MV-4-11 (cell line): ENCODE results near the gene ITSN2.
"Not testable (repeated sequence)": the region's sequence is repeated elsewhere in the genome, so short reads cannot be mapped to it uniquely, and the experiment has no call there.

Experiments used
- DNase-seq: peaks from one replicate; lab custom pipeline; 2025; lab: John Stamatoyannopoulos, UW

Gene ITSN2

DNA sequence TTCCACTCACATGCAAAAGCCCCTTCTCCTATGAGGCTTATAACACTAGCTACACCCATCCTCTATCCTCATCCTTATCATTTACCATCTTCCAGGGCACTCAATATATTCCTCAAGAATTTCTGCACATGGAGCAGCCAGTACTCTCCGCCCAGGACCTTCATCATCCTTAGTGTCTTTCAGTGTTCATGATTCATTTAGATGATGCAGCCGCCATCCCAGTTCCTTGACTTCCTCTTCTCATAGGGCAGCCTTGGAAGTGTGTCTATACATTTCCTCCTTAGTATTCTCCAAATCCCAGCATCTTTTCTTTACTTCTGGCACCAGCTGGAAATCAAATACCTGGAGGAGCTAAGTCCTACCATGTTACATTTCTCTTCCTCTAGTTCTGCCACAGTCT, 3.0 kb upstream of the ITSN2 start:
- DNase-seq: peak; percentile 12

DNA sequence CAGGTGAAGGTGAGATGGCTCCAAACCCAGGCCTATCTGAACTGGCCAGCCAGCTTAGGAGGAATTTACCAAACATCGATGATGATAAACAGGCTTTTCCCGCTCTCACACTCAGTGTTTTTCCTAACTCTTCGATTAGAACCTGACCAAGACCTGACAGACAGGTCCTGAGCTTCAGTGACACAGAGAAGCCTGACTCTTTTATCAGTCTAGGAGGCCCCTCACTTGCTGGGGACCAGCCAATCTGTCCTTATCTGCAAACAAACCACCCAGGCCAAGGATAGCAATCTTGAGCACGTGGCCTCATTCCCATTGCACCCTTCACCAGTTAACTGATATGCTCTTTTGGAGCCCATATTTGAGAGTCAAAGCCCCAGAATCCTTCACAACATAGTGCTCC, 1.9 kb upstream of the ITSN2 start:
- DNase-seq: no peak

DNA sequence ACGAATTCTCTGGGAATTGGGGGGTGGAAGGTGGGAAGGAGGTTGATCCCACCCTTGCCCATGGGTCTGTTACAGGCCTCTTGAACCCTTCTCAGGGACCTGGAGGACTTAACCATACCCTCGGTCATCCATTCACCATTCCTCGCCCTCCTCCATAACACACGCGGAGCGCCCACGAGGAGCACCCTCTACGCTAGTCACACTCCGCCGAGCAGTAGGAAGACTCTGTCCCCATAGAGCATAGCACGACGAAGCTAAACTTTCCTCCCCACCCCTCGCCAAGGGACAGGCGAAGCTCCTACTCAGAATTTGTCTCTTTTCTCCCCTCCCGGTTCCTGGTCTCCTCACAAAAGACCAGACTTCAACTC, 611 bp upstream of the ITSN2 start:
- no peak for DNase-seq

DNA sequence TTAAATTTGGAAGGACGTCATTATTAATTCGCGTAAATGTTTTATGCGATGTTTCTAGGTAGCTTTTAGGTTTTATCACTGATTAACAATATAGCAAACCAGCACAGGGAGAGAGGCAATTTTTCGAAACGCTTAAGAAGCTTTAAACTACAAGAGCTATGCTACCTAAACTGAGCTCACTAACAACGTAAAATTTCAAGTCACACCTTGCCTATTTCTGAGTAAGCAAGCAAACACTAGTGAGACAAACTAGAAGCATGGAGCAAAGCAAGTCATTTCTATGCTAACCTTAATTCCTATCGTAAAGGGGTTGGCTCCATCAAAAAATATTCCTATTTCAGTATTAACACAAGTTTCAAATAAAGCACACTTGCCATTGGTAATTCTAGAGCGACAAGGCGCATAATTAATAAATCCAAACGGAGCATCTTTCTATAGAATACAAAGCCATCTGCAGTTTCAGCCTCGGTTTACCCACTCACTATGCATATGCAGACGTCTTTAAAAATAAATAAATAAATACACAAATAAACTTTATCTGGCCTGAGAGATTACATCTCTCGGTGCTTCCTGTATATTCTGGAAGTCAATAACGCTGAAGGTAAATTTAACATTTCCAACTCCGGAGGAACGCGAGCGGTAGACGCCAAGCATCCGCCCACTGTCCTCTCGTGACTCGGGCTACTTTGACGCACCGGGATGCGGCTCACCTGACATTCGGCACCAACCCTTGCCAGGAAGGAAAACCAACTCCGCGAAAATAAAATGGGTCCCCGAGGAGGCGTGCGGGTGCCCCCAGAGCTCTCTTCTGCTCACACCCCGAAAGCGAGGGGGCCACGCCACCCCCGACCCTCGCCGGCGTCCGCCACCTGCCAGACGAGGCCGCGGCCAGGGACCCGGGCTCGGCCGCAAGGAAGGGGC, 947 bp downstream of the ITSN2 start:
- no peak for DNase-seq

DNA sequence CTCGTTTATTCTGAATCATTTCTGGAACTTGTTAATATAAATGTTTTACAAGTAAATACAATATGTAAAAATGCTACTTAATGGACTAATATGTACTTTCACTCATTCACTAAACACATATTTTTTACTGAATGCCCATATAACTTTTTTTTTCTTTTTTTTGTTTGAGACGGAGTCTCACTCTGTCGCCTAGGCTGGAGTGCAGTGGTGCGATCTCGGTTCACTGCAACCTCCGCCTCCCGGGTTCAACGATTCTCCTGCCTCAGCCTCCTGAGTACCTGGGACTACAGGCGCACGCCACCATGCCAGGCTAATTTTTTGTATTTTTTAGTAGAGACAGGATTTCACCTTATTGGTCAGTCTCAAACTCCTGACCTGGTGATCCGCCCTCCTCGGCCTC, 2.6 kb downstream of the ITSN2 start:
- not testable (repeated sequence) for DNase-seq

DNA sequence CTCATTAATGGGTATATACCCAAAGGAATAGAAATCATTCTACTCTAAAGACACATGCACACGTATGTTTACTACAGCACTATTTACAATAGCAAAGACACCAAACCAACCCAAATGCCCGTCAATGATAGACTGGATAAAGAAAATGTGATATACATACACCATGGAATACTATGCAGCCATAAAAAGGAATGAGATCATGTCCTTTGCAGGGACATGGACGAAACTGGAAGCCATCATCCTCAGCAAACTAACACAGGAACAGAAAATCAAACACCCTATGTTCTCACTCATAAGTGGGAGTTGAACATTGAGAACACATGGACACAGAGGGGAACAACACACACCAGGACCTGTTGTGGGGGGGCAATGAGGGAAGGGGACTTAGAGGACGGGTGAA, 3.2 kb downstream of the ITSN2 start:
- DNase-seq: not testable (repeated sequence)

DNA sequence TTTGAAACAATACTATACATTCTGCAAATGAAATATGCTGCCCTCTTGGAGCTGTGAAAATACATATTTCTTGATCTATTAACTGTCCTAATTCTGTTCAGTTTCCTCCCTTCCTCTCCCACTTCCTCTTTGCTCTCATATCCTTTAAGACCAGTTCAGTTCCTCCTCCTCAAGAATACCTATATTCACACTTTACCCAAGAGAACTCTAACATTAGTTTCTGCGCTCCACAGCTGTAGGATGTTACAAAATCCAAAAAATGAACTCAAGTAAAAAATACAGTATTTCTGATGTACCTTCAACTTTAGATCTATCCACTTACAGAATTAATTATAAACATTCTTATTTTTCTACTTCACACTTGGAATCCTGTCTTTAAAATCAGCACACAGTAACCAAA, 5.4 kb downstream of the ITSN2 start:
- DNase-seq: peak; percentile 73

DNA sequence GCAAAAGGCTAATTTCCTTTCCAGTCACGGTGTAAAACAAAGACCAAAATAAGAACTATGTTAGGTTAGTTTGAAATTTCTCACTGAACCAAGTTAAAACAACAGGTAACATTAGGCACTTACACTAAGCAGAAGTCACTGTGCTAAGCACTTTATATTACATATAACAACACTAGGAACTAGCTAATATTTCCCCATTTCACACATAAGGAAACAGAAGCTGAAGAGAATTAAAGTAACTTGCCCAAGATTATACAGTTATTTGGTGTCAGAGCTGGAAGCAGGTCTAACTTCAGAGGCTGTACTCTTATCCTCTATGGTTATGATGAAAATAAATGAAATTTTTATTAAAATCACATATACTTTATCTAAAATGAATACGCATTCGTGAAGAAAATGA, 5.9 kb downstream of the ITSN2 start:
- no peak for DNase-seq

DNA sequence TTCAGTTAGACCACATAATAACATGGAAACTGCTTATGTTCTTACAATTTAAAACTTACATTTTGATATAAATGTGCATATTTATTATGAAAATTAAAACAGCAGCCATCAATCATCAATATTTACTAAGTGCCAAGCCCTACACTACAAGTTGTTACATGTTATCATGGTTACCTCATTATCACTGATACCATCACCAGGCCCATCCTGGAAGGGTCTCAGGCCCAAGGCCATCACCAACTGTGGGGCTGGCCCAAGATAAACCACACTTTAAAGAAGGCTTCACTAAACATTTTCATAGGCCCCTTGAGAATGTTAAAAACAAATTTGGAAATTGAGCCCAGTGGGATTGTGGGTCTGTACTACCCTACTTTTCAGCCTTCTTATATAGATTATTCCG, 6.4 kb downstream of the ITSN2 start:
- DNase-seq: no peak

DNA sequence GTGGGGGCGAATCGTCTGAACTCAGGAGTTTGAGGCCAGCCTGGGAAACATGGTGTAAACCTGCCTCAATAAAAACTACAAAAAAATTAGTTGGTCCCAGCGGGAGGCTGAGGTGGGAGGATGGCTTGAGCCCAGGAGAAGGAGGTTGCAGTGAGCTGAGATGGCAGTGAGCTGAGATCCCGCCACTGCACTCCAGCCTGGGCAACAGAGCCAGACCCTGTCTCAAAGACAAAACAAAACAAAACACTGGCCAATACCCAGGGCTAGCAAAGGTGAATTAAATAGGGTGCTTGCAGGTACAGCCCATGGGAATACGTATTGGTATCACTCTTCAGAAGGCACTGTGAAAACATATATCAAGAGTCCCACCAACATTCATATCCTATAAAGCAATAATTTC, 7.0 kb downstream of the ITSN2 start:
- DNase-seq: no peak

DNA sequence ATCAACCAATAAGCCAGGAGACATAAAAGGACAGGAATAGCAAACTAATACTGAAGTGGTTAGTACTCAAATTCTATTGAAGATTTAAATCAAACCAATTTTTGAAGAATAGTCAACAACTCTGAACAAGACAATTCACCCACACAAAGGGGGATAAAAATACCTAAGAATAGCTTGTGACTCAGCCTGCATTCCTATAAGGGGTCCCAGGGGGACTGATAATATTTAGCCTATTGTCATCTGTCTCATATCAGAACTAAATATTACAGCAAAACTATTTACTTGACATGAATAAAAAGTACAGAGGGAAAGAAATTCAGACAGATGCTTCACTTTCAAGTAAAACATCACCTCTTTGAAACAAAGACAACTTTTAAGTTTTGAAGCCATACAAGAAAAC, 7.7 kb downstream of the ITSN2 start:
- DNase-seq: no peak

DNA sequence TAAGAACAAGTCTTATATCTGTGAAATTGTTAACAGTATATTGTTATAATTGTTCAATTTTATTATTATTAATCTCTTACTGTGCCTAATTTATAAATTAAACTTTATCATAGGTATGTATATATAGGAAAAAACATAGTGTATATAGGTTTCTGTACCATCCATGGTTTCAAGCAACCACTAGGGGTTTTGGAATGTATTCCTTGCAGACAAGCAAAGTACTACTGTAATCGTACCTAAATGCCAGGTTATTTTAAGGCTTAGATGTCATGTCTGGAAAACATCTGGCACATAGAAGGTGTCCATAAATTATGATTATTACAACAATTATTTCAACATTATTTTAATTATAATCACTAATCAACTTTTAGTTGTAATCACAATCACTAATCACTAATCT, 8.4 kb downstream of the ITSN2 start:
- no peak for DNase-seq

DNA sequence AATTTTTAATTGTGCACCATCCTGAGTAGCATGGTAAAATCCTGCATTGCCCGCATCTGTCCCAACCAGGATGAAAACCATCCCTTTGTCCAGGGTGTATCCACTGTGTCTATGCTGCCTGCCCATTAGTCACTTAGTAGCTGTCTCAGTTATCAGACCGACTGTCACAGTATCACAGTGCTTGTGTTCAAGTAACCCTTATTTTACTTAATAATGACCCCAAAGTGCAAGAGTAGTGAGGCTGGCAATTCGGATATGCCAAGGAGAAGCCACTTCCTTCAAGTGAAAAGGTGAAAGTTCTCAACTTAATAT, 8.8 kb downstream of the ITSN2 start:
- no peak for DNase-seq

DNA sequence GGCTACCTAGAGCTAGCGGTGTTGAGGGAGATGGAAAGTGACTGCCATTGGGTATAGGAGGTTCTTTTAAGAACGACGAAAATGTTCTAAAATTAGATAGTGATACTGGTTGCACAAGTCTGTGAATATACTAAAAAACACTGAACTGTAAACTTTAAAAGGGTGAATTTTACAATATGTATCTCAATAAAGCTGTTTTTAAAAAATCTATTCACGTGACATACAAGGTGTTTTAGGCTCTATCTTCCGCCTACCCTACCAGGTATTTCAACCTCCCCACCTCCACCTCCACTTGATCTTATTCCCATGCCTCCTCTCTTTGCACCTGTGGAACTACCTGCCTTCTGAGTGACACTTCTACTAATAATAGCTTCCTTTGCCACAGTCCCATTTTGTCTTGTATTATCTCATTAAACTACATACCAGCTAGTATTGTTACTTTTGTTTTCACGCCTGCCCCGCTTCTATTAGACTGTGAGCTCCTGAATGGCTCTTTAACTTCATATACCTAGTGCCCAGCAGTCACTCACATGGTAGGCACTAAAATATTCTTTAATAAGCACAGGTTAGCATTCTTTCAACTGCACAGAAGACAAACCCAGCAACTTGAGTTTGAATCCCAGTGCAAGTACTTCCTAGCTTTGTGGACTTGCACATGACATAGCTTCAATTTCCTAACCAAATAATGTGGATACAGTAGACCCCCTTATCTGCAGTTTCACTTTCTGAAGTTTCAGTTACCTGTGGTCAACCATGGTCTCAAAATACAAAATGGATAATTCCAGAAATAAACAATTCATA, 9.3 kb downstream of the ITSN2 start:
- no peak for DNase-seq

DNA sequence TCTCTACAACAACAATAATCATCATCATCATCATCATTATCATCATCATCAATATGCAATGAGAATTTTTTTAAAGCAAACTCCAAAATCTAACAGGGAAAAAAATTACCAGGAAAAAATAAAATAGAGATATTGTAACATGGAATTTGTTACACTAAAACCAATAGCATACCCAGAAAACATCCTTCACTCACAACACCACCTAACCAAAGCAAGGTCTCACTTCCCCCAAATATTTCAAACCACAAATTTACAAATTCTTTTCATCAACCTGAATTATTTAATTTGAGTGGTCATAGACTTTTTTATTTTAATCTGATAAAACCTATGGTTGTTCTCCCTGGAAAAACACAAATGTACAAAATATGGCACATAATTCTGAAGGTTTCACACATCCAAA, 11.2 kb downstream of the ITSN2 start:
- no peak for DNase-seq

DNA sequence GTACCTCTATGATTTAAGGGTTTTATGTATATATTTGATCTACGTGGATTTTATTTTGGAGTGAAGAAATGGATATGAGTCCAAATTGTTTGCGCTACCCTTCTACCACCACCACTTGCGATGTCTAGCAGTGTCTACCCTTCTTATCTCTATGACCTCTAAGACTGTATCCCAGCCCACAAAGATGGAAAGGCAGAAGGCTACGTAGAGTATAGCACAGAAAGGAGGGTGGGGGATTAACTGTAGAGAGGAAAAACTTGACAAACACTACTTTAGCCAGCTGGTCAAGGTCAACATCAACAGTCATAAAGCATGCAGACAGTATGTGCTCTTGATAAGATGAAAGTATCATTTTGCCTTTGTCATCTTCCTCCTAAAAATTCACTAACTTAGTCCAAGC, 14.4 kb downstream of the ITSN2 start:
- DNase-seq: no peak

DNA sequence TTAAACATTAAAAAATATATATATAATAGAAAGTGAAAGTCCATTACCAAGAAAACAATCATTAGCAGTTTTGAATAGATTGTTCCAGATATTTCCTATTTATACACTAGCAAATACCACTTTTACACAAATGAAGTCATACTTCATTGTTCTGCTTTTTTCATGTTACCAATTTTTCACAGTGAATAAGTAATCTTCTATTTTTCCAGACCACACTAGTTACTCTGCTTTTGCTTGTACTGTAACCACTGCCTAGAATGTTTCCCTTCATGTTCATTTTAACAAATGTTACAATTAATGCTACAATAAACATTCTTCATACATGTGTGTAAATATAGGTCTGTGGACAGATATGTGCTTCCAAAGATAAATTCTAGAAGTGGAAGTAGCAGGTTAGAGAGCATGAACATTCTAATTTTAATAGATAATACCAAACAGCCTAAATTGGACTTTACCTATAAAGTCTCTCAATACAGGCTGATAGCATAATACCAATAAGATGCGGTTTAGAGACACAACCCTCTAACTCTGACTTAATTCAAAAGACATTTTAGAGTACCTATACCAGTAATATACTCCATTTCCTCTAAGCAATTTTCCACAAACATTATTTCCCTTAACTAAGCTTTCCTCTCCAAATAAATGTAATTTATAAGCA, 17.0 kb downstream of the ITSN2 start:
- peak; percentile 61 for DNase-seq

DNA sequence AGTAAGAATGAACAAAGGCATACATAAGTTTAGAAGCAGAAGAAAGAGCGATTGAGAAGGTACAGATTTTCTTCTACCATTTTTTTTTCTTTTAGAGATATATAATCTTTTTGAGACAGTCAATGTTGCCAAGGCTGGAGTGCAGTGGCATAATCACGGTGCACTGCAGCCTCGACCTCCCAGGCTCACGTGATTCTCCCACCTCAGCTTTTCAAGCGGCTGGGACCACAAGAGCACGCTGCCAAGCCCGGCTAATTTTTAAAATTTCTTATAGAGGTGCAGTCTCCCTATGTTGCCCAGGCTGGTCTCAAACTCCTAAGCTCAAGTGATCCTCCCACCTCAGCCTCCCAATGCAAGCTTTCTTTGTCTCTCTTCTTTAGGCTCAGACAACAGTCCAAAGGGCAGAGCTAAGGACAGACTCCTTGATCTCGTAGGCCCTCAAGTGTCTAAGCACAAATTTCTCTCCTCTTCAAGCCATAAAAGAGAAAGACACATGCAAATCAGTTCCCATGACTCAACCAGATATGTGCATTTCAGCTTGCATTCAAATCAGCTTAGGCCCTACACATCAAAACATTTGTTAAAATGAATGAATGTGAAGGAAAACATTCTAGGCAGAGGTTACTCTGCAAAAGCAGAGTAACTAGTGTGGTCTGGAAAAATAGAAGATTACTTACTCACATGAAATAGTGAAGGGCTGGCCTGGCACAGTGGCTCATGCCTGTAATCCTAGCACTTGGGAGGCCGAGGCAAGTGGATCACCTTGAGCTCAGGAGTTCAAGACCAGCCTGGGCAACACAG, 18.0 kb downstream of the ITSN2 start:
- DNase-seq: no peak

DNA sequence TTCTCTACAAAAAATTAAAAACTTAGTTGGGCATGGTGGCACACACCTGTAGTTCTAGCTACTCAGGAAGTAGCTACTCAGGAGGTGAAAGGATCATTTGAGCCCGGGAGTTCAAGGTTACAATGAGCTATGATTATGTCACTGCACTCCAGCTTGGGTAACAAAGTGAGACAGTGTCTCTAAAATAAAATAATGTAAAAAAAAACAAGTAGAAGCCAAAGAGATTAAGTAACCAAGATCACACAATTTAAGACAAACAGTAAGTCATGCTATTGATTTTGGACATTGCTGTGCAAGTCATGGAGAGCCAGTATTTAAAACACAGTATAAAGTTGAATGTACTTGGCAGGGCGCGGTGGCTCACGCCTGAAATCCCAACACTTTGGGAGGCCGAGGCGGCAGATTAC, 20.5 kb downstream of the ITSN2 start:
- DNase-seq: no peak

DNA sequence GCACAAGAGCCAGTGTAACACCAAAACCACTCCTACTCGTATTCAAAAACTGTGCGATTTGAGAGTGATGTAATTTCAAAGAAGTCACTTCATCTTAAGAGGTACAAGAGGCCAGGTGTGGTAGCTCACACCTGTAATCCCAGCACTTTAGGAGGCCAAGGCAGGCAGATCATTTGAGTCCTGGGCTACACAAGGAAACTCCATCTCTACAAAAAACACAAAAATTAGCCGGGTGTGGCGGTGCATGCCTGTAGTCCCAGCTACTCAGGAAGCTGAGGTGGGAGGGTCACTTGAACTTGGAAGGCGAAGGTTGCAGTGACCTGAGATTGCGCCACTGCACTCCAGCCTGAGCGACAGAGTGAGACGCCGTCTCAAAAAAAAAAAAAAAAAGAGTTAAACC, 21.2 kb downstream of the ITSN2 start:
- DNase-seq: not testable (repeated sequence)

DNA sequence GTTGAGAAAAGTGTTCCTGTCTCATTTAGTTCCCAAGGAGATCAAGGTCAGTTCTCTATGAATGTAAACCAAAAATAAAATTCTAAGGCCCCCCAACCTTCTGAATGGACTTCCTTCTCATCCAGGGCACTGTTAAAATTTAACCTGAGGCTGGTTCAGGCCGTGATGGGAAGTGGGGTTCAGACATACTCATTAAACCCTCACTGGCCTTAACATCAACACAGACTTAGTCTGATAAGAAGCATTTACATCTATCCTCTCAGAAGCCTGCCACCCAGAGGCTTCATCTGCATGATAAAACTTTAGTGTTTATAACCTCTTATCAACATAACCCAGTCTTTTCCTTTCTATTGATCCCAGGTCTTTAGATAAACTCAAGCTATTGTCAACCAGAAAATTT, 22.4 kb downstream of the ITSN2 start:
- no peak for DNase-seq

DNA sequence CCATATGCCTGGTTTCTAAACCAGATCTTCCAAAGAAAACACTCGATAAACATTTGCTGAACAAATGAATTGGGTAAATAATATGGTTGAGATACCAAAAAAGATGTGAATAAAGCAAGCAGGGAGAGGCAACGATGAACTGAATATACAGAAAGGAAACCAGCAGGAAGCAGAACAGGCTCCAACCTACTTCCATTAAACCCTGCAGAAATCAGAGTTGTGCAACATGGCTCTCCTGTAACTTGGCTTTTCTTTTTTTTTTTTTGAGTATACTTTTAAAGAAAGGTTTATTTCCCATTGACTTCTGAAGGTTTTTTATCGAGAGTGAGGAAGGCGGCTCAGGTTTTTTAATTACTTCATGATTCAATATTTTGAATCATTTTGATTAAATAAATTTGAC, 23.5 kb downstream of the ITSN2 start:
- peak; percentile 57 for DNase-seq
